SK-N-SH treated with all-trans-retinoic acid at 6 μM for 48 hours (cell line): Measurements from ENCODE around the gene GBE1.

Source experiments
- CSRNP3 ChIP-seq: fragments of 250-450 bp; sonication (Bioruptor Pico); IDR thresholded peaks from 2 replicates; pipeline ENCODE4 v1.5.1; 2021; ENCODE audit warnings: mild to moderate bottlenecking, moderate library complexity
- ESRRG ChIP-seq: fragments of 250-450 bp; sonication (Bioruptor Pico); IDR thresholded peaks from 2 replicates; pipeline ENCODE4 v1.6.1; 2021; ENCODE audit warnings: mild to moderate bottlenecking
- GLIS3 ChIP-seq: fragments of 250-450 bp; sonication (Bioruptor Pico); IDR thresholded peaks from 2 replicates; pipeline ENCODE4 v1.5.0; 2020; ENCODE audit warnings: mild to moderate bottlenecking, moderate library complexity
- PPARA ChIP-seq: fragments of 250-450 bp; sonication (Bioruptor Pico); IDR thresholded peaks from 2 replicates; pipeline ENCODE4 v1.5.0; 2020; ENCODE audit warnings: mild to moderate bottlenecking, borderline replicate concordance
- SNAI2 ChIP-seq: fragments of 250-450 bp; sonication (Bioruptor Pico); IDR thresholded peaks from 2 replicates; pipeline ENCODE4 v1.5.0; 2020; ENCODE audit warnings: mild to moderate bottlenecking, moderate library complexity
- ZFP3 ChIP-seq: fragments of 250-450 bp; sonication (Bioruptor Pico); IDR thresholded peaks from 2 replicates; pipeline ENCODE4 v1.5.0; 2020; ENCODE audit warnings: mild to moderate bottlenecking, moderate library complexity

GRCh38 chr3:81689617-81690016, 71.8 kb downstream of the GBE1 start:
- TF ChIP-seq ZFP3 (CRISPR knock-in tag): no peak
- no peak for TF ChIP-seq SNAI2
- TF ChIP-seq CSRNP3 (CRISPR knock-in tag): no peak
- no peak for TF ChIP-seq ESRRG (CRISPR knock-in tag)
- TF ChIP-seq PPARA (CRISPR knock-in tag): no peak
- no peak for TF ChIP-seq GLIS3 (CRISPR knock-in tag)
